K562 (cell line): ENCODE data around the gene EHBP1L1. TPM values are rescaled to one million over a fixed set of nuclear protein-coding genes. Genes with fewer than 3 reads are reported as not detected.

Experiments used
- DMBX1 ChIP-seq: fragments of 250-450 bp; sonication (Bioruptor Pico); IDR thresholded peaks from 2 replicates; pipeline ENCODE4 v1.8.0; 2022; ENCODE audit warnings: inconsistent platforms, mild to moderate bottlenecking, moderate library complexity, borderline replicate concordance
- EHMT2 ChIP-seq: fragments of 450-650 bp; IDR thresholded peaks from 2 replicates; pipeline ENCODE4 v1.6.1; 2018; ENCODE audit warnings: antibody characterized with exemption
- ELF4 ChIP-seq: fragments of 450-650 bp; formaldehyde crosslinking; IDR thresholded peaks from 2 replicates; pipeline ENCODE4 v1.4.0; 2022; ENCODE audit warnings: missing genetic modification characterization
- HDAC1 ChIP-seq, 2 experiments: fragments of 450-650 bp; IDR thresholded peaks; 2 replicates each; pipeline ENCODE4 v1.6.1; 2016 to 2017; ENCODE audit warnings: inconsistent platforms in 1 of 2, mild to moderate bottlenecking in 1 of 2, moderate library complexity in 1 of 2
- MCM5 ChIP-seq: fragments of 450-650 bp; IDR thresholded peaks from 2 replicates; pipeline ENCODE4 v1.6.1; 2016; ENCODE audit warnings: low read depth
- POLR3G ChIP-seq: IDR thresholded peaks from 2 replicates; pipeline ENCODE4 v1.6.1; 2011; ENCODE audit not compliant: insufficient read length, insufficient replicate concordance; ENCODE audit errors: extremely low read depth
- PRMT5 ChIP-seq: sonication (generic); formaldehyde crosslinking; IDR thresholded peaks from 2 replicates; pipeline ENCODE4 v1.5.0; 2020; ENCODE audit warnings: missing genetic modification reagents
- SAFB2 ChIP-seq: fragments of 200-400 bp; formaldehyde crosslinking; IDR thresholded peaks from 2 replicates; pipeline ENCODE4 v1.6.1; 2018; ENCODE audit warnings: borderline replicate concordance, low read length, low read depth, moderate library complexity; ENCODE audit not compliant: severe bottlenecking
- TAL1 ChIP-seq: fragments of 450-650 bp; IDR thresholded peaks from 2 replicates; pipeline ENCODE4 v1.6.1; 2016; ENCODE audit warnings: mild to moderate bottlenecking
- ZNF274 ChIP-seq: IDR thresholded peaks from 2 replicates; pipeline ENCODE4 v1.6.1; 2011; ENCODE audit warnings: low read depth, mild to moderate bottlenecking, low read length, moderate library complexity, borderline replicate concordance
- ZNF695 ChIP-seq: fragments of 450-650 bp; formaldehyde crosslinking; IDR thresholded peaks from 2 replicates; pipeline ENCODE4 v1.4.0; 2020; ENCODE audit warnings: mild to moderate bottlenecking, moderate library complexity
- ZNF785 ChIP-seq: fragments of 250-450 bp; sonication (Bioruptor Pico); IDR thresholded peaks from 2 replicates; pipeline ENCODE4 v1.4.0; 2020; ENCODE audit warnings: mild to moderate bottlenecking
- polyA plus RNA-seq, 8 experiments: library from polyadenylated mRNA; depleted of rRNA in 4 of 8; stranded (reverse) in 5 of 8; unstranded in 3 of 8; fragments of >200 nt; fragmentation: Nextera tagmentation in 2 of 8; fragmentation: Illumina TruSeq in 1 of 8; extraction: Ambion mirVana in 2 of 8; extraction: Trizol in 1 of 8; gene quantifications; 2 replicates each; pipeline versions ENCODE4 v1.2.1 to v1.2.3, GENCODE V29; 2011 to 2014; ENCODE audit warnings: inconsistent platforms in 1 of 8, missing spikeins in 1 of 8
- total RNA-seq, 7 experiments: library from RNA; depleted of rRNA in 6 of 7; stranded (reverse); fragments of >200 nt in 6 of 7; fragmentation: Illumina TruSeq in 2 of 7; extraction: Trizol in 2 of 7; gene quantifications; 2 replicates each; pipeline versions ENCODE4 v1.2.1 to v1.2.3, GENCODE V29; 2011 to 2021; ENCODE audit warnings: low replicate concordance in 1 of 7
- TF ChIP-seq, protein P1 (sequence below): fragments of 450-650 bp; formaldehyde crosslinking; IDR thresholded peaks from 2 replicates; pipeline ENCODE4 v1.4.0; 2022; ENCODE audit warnings: mild to moderate bottlenecking, moderate library complexity
- TF ChIP-seq, protein P2 (sequence below): fragments of 450-650 bp; formaldehyde crosslinking; IDR thresholded peaks from 2 replicates; pipeline ENCODE4 v1.4.0; 2020; ENCODE audit warnings: mild to moderate bottlenecking, moderate library complexity
- TF ChIP-seq, protein P3 (sequence below), 2 experiments: fragments of 450-650 bp in 1 of 2; sonication (generic) in 1 of 2; formaldehyde crosslinking in 1 of 2; IDR thresholded peaks in 1 of 2; conservative IDR thresholded peaks in 1 of 2; 2 replicates each; pipeline versions ENCODE4 v1.6.1 to v1.8.1; 2016 to 2023; ENCODE audit warnings: mild to moderate bottlenecking in 2 of 2, moderate library complexity in 2 of 2, inconsistent platforms in 1 of 2, missing genetic modification reagents in 1 of 2
- TF ChIP-seq, protein P4 (sequence below): fragments of 450-650 bp; formaldehyde crosslinking; IDR thresholded peaks from 2 replicates; pipeline ENCODE4 v1.4.0; 2020; ENCODE audit warnings: mild to moderate bottlenecking, mixed read lengths
- TF ChIP-seq, protein P5 (sequence below): fragments of 450-650 bp; IDR thresholded peaks from 2 replicates; pipeline ENCODE4 v1.6.1; 2017; ENCODE audit warnings: antibody characterized with exemption, mild to moderate bottlenecking

The EHBP1L1 gene
- total and polyA plus RNA-seq, 9 of the 15 experiments (the other 6 are each of a cell fraction or from before 2014, with no cell fraction given) = 0.03 to 87.1 (median 26.3) TPM

DNA sequence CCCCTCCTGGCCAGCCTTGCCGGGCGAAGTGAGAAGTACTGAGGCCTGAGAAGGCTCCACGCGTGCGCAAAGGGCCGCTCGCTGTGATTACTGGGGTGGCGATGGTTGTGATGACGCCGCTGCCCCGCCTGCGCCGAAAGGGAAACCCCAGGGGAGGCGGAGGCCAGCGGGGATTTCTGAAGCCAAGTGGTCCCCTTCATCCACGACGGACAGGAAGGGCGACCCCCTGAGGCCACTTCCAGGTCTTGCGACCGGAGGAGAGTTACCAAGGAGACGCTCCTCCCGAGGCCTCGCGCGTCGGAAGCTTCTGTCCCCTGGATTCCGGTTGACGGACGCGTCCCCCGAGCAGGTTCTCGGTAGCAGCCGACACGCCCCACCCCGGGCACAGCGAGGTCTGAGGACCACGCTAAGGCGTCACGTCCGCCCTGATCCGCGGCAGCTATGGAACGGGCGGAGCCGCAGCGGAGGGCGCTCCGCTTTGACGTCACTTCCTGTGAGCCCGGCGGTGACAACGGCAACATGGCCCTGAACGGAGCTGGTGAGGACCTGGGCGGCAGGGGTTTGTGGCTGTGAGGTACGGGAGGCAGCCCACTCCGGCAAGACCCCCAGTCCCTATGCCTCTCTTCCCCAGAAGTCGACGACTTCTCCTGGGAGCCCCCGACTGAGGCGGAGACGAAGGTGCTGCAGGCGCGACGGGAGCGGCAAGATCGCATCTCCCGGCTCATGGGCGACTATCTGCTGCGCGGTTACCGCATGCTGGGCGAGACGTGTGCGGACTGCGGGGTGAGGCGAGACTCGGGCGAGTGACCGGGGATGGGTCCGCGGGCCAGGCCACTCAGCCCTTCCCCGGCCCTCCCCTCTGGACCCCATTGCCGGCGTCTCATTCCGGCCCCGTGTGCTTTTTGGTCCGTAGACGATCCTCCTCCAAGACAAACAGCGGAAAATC is 5.6 kb upstream of the EHBP1L1 start, which contains the start of gene ZNRD2 (continued):
- TF ChIP-seq, protein P1, sequence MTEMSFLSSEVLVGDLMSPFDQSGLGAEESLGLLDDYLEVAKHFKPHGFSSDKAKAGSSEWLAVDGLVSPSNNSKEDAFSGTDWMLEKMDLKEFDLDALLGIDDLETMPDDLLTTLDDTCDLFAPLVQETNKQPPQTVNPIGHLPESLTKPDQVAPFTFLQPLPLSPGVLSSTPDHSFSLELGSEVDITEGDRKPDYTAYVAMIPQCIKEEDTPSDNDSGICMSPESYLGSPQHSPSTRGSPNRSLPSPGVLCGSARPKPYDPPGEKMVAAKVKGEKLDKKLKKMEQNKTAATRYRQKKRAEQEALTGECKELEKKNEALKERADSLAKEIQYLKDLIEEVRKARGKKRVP (CRISPR knock-in tag) = peak; percentile 42; the same call in 1 of the 2 replicates
- TF ChIP-seq ZNF695 (CRISPR knock-in tag) (no peak), DMBX1 (CRISPR knock-in tag) (no peak), MCM5 (no peak), EHMT2 (no peak), ZNF785 (no peak), SAFB2 (no peak), POLR3G (no peak), PRMT5 (CRISPR knock-in tag) (no peak), HDAC1 (IDR thresholded peaks at IDR 0.05) (peak in 1 of 2 experiments; percentile 97; a peak in 3 of 4 replicates), TAL1 (no peak), ELF4 (CRISPR knock-in tag) (0 out of 2 replicates have a peak, but pooled peaks have one; percentile 35), ZNF274 (no peak)
- TF ChIP-seq, protein P2, sequence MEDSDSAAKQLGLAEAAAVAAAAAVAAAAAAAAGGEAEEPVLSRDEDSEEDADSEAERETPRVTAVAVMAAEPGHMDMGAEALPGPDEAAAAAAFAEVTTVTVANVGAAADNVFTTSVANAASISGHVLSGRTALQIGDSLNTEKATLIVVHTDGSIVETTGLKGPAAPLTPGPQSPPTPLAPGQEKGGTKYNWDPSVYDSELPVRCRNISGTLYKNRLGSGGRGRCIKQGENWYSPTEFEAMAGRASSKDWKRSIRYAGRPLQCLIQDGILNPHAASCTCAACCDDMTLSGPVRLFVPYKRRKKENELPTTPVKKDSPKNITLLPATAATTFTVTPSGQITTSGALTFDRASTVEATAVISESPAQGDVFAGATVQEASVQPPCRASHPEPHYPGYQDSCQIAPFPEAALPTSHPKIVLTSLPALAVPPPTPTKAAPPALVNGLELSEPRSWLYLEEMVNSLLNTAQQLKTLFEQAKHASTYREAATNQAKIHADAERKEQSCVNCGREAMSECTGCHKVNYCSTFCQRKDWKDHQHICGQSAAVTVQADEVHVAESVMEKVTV (CRISPR knock-in tag) = peak; percentile 62
- TF ChIP-seq, protein P3, sequence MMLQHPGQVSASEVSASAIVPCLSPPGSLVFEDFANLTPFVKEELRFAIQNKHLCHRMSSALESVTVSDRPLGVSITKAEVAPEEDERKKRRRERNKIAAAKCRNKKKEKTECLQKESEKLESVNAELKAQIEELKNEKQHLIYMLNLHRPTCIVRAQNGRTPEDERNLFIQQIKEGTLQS (IDR thresholded peaks at IDR 0.05) = peak; percentile 53; the same call in 1 of the 2 replicates
- TF ChIP-seq, protein P3 (CRISPR knock-in tag; conservative IDR thresholded peaks at IDR 0.05) = no peak
- TF ChIP-seq, protein P4, sequence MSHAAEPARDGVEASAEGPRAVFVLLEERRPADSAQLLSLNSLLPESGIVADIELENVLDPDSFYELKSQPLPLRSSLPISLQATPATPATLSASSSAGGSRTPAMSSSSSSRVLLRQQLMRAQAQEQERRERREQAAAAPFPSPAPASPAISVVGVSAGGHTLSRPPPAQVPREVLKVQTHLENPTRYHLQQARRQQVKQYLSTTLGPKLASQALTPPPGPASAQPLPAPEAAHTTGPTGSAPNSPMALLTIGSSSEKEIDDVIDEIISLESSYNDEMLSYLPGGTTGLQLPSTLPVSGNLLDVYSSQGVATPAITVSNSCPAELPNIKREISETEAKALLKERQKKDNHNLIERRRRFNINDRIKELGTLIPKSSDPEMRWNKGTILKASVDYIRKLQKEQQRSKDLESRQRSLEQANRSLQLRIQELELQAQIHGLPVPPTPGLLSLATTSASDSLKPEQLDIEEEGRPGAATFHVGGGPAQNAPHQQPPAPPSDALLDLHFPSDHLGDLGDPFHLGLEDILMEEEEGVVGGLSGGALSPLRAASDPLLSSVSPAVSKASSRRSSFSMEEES (CRISPR knock-in tag) = no peak
- TF ChIP-seq, protein P5, sequence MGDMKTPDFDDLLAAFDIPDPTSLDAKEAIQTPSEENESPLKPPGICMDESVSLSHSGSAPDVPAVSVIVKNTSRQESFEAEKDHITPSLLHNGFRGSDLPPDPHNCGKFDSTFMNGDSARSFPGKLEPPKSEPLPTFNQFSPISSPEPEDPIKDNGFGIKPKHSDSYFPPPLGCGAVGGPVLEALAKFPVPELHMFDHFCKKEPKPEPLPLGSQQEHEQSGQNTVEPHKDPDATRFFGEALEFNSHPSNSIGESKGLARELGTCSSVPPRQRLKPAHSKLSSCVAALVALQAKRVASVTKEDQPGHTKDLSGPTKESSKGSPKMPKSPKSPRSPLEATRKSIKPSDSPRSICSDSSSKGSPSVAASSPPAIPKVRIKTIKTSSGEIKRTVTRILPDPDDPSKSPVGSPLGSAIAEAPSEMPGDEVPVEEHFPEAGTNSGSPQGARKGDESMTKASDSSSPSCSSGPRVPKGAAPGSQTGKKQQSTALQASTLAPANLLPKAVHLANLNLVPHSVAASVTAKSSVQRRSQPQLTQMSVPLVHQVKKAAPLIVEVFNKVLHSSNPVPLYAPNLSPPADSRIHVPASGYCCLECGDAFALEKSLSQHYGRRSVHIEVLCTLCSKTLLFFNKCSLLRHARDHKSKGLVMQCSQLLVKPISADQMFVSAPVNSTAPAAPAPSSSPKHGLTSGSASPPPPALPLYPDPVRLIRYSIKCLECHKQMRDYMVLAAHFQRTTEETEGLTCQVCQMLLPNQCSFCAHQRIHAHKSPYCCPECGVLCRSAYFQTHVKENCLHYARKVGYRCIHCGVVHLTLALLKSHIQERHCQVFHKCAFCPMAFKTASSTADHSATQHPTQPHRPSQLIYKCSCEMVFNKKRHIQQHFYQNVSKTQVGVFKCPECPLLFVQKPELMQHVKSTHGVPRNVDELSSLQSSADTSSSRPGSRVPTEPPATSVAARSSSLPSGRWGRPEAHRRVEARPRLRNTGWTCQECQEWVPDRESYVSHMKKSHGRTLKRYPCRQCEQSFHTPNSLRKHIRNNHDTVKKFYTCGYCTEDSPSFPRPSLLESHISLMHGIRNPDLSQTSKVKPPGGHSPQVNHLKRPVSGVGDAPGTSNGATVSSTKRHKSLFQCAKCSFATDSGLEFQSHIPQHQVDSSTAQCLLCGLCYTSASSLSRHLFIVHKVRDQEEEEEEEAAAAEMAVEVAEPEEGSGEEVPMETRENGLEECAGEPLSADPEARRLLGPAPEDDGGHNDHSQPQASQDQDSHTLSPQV = no peak
